Right lobe of liver (tissue), 4 donors: ENCODE measurements around the gene SLC37A2.
A peak's percentile ranks its signal among the peaks of the same experiment; 100 is the strongest.

Experiments
- POLR2A ChIP-seq: fragments of 450-650 bp; IDR thresholded peaks from one replicate; pipeline ENCODE4 v1.6.1; 2017; ENCODE audit warnings: antibody characterized with exemption, mild to moderate bottlenecking
- TF ChIP-seq, protein P1 (sequence below), 4 donors: fragments of 200-600 bp in 3 of 4; fragments of 450-650 bp in 1 of 4; IDR thresholded peaks; one replicate each; pipeline versions ENCODE4 v1.5.1 to v1.8.0; 2016 to 2022; ENCODE audit warnings: antibody characterized with exemption in 4 of 4, mild to moderate bottlenecking in 2 of 4
- donor health status: DM: no; HTN: no; CAD: no.
- donor health status: DM: no; HTN: no; CAD: no.
- donor health status: DM: no; HTN: yes; CAD: no.

DNA sequence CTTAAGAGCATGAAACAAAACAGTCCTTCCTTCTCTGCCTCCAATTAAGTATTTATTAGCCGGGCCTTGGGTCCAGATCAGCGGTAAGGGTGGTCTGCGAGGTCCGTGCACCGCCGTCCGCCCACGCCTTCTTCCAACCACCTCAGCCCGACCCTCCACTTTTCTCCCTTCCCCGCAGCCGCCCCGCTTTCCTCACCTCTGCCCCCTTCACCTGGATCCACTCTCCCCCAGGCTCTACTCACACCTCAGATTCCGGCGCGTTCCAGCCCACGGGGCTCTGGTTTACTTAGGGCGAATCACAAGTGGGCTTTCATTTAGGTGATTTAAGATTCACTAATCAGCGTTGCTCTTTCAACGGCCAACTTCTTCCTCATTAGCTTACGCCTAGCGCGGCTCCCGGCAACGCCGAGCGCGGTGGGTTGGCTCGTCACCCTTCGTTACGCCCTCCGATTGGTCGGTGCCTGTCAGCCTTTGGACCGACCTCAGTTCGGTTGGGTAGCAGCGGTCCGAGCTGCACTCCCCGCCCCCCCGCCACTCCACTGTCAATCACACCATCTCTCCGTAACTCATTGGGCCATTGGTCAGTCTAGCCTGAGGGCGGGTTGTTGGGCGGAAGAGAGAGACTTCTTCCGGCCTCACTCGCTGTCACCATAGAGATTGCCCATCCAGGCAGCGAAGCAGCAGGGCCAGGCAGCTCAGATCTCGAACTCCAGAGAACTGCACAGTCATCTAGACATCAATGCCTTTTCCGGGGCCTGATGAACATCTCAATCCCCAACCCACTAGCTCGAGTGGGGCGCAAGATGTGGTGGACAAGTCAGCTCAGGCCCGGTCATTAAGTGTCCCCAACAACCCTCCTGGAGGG, 48.5 kb downstream of the SLC37A2 start, which contains the start of gene TMEM218:
- peak; percentile 43 for TF ChIP-seq POLR2A
- TF ChIP-seq, protein P1, sequence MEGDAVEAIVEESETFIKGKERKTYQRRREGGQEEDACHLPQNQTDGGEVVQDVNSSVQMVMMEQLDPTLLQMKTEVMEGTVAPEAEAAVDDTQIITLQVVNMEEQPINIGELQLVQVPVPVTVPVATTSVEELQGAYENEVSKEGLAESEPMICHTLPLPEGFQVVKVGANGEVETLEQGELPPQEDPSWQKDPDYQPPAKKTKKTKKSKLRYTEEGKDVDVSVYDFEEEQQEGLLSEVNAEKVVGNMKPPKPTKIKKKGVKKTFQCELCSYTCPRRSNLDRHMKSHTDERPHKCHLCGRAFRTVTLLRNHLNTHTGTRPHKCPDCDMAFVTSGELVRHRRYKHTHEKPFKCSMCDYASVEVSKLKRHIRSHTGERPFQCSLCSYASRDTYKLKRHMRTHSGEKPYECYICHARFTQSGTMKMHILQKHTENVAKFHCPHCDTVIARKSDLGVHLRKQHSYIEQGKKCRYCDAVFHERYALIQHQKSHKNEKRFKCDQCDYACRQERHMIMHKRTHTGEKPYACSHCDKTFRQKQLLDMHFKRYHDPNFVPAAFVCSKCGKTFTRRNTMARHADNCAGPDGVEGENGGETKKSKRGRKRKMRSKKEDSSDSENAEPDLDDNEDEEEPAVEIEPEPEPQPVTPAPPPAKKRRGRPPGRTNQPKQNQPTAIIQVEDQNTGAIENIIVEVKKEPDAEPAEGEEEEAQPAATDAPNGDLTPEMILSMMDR (IDR thresholded peaks at IDR 0.05): no peak
